IPS DF 6.9 (cell line): ENCODE results near the gene C1orf167.

Source experiments
- DNase-seq: peaks from one replicate; pipeline ENCODE4 v3.0.0-alpha.2; 2013; ENCODE audit warnings: low read depth, low spot score
- H3K27ac ChIP-seq: one replicate; pipeline ENCODE4 v1.5.1; 2013; ENCODE audit warnings: low read length, control low read depth
- H3K27me3 ChIP-seq: 2 replicates; pipeline ENCODE4 v1.6.1; 2013; ENCODE audit warnings: mild to moderate bottlenecking, low read length; ENCODE audit not compliant: control insufficient read depth, insufficient read depth
- H3K36me3 ChIP-seq: 2 replicates; pipeline ENCODE4 v1.6.1; 2013; ENCODE audit warnings: low read length; ENCODE audit not compliant: control insufficient read depth, insufficient read depth
- H3K4me1 ChIP-seq: 2 replicates; pipeline ENCODE4 v1.6.1; 2013; ENCODE audit warnings: low read length; ENCODE audit not compliant: control insufficient read depth, insufficient read depth
- H3K4me3 ChIP-seq: 2 replicates; pipeline ENCODE4 v1.5.1; 2013; ENCODE audit warnings: mild to moderate bottlenecking, low read length
- H3K9me3 ChIP-seq: 2 replicates; pipeline ENCODE4 v1.6.1; 2013; ENCODE audit warnings: low read length, inconsistent platforms; ENCODE audit not compliant: control insufficient read depth, insufficient read depth
- WGBS: extraction: QIAGEN DNeasy Blood & Tissue Kit; methylation state at CpG from one replicate; pipeline ENCODE4 v1.1.7; 2013; ENCODE audit warnings: mixed read lengths, missing lambda C conversion rate; ENCODE audit not compliant: insufficient read length, insufficient coverage; 5-methylcytosine and 5-hydroxymethylcytosine counted together

C1orf167 gene

DNA sequence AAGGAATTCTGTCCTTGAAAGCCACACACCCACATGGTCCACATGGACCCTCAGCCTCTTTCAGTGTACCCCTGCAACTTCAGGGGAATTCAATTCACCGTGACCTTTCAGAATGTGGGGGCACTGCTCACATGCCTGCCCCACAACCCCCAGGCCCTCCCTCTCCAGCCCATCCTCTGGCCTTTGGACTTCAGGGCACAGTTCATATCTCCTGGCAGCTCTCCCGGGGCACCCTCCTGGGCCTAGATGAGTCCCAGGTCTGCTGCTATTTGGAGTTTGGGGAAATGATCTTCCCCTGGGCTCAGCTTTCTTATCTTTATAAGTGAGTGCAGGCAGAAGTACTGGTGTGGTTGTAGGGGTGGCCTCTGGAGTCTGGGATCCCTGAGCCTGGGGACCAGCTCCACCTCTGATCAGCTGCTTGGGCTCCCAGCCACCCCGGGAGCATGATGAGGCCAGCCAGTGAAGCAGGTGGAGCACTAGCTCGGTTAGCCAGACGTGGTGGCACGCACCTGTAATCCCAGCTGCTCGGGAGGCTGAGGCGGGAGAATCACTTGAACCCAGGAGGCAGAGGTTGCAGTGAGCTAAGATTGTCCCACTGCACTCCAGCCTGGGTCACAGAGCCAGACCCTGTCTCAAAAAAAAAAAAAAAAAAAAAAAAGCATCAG is 15.8 kb downstream of the C1orf167 start:
- Histone ChIP-seq H3K9me3 (no peaks in the 10 kb centered on the region), H3K36me3 (no peaks in the 10 kb centered on the region), H3K27me3 (no peaks in the 10 kb centered on the region), H3K4me1 (no peaks in the 10 kb centered on the region), H3K27ac (no peak overlapping the region), H3K4me3 (no peak overlapping the region)
- DNase-seq = no peak
- no CpG with 5 or more reads among the region's 8 CpGs for WGBS

DNA sequence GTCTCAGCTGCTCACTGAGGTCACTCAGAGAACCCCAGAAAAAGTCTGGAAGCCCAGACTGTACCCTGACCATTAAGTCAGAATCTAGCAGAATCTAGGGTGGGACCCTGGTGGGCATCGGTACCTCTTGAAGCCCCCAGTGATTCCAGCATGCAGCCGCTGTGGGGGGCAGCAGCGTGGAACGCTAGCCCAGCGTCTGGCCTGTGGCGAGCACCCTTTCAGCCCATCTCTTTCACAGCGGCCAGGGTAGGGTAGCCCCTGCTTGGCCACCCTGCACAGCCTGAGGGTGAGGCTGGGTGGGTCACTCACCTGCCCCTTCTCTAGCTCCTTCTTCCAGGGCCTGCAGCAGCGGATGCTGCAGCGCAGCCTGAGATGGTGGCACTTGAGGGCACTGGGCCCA is 16.3 kb downstream of the C1orf167 start:
- Histone ChIP-seq H3K27me3 (no peaks in the 10 kb centered on the region), H3K36me3 (no peaks in the 10 kb centered on the region), H3K4me1 (no peaks in the 10 kb centered on the region), H3K27ac (no peak overlapping the region), H3K4me3 (no peak overlapping the region), H3K9me3 (no peaks in the 10 kb centered on the region)
- DNase-seq = no peak
- WGBS = no CpG with 5 or more reads among the region's 9 CpGs

DNA sequence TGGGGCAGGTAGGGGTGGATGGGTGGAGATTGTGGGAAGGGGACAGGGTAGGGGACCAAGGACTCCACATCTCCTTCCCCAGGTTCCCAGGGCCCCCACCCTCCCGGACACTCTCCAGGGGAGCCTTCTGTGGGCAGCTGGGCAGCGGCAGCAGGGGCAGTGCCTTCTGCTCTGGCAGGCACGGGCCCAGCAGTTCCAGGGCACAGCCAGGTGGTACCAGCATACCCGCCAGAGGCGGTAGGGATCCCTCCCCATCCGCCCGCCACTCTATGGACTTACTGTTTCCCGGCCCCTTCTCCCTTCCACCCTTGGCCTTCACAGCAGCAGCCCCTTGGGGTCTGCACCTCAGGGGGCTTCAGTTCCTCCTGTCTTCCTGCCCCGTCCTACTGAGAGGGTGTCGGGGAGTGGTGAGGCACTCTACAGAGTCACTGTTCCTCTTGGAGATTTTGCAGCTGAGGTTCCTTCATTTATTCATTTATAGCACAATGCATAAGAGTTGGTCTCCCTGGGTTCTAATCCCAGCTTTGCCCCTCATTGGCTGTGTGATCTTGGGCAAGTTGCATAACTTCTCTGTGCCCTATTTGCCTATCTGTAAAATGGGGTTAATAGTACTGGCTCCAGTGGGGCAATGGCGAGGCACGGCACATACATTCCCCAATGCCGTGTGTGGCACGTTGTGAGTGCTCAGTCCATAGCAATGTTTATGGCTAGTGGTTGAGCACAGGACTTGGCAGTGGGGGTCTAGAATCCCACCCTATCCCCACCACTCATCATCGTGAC is 17.0 kb downstream of the C1orf167 start:
- no peak for DNase-seq
- H3K27ac ChIP-seq = no peak overlapping the region
- H3K9me3 ChIP-seq = no peaks in the 10 kb centered on the region
- no peaks in the 10 kb centered on the region for H3K36me3 ChIP-seq
- H3K27me3 ChIP-seq = no peaks in the 10 kb centered on the region
- WGBS = no CpG with 5 or more reads among the region's 15 CpGs
- no peaks in the 10 kb centered on the region for H3K4me1 ChIP-seq
- no peak overlapping the region for H3K4me3 ChIP-seq

DNA sequence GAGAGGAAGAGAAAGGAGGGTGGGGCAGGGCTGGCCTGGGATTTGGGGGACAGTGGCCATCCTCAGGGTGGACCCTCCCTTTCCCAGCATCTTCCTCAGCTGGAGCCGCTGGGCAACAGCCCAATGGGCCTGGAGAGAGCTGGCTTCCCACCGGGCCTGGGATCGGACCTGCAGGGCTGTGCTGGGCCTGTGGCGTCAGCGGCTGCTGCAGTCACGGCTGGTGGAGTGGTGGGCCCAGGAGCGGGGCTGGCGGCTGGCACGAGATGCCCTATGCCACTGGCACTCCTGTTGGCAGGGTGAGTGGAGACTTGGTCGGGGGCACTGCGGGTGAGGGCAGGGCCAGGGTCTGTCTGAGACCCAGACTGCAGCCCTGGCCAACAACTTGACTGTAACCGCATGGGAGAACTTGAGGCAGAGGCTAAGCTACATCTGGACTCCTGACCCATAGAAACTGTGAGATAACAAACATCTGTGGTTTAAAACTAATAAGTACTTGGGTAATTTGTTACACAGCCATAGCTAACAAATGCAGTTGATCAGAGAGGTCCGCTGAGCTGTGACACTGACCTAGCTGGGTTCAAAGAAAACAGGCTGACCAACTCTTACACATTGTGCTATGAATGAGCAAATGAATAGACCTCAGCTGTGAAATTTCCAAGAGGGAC is 17.9 kb downstream of the C1orf167 start:
- Histone ChIP-seq H3K27me3 (no peaks in the 10 kb centered on the region), H3K4me3 (no peak overlapping the region), H3K36me3 (no peaks in the 10 kb centered on the region), H3K9me3 (no peaks in the 10 kb centered on the region), H3K4me1 (peaks cover 4% of the 10 kb centered on the region; the same call in 1 of the 2 replicates), H3K27ac (no peak overlapping the region)
- DNase-seq = no peak
- no CpG with 5 or more reads among the region's 13 CpGs for WGBS

DNA sequence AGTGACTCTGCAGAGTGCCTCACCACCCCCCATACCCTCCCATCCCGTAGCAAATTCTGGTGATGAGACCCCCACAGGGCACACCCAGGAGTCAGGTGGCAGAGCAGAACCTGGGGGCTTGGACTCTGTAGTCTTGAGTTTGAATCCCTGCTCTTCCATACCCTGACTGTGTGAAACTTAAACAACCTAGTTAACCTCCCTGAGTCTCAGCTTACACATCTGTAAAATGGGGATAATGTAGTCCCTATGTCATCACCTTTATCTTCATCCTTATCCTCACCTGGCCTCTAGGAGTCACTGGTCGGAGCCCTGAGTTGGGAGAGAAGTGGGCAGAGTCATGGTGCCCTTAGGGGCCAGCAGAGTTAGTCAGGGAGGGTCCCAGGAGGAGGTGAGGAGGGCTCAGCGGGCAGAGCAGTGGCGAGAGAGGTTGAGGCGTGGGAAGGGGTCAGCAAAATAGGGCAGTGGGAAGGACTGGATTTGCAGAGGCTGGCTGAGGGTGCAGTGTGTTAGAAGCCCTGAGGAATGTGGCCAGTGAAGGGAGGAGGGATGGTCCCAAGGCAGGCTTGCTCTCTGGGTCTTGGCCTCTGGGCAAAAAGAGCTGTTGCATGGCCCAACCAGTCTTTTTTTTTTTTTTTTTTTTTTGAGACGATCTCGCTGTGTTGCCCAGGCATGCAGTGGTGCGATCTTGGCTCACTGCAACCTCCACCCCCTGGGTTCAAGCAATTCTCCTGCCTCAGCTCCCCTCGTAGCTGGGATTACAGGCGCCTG is 18.6 kb downstream of the C1orf167 start:
- Histone ChIP-seq H3K4me1 (peaks cover 4% of the 10 kb centered on the region; the same call in 1 of the 2 replicates), H3K36me3 (no peaks in the 10 kb centered on the region), H3K9me3 (no peaks in the 10 kb centered on the region), H3K27me3 (no peaks in the 10 kb centered on the region), H3K27ac (no peak overlapping the region), H3K4me3 (no peak overlapping the region)
- DNase-seq = no peak
- no CpG with 5 or more reads among the region's 10 CpGs for WGBS

DNA sequence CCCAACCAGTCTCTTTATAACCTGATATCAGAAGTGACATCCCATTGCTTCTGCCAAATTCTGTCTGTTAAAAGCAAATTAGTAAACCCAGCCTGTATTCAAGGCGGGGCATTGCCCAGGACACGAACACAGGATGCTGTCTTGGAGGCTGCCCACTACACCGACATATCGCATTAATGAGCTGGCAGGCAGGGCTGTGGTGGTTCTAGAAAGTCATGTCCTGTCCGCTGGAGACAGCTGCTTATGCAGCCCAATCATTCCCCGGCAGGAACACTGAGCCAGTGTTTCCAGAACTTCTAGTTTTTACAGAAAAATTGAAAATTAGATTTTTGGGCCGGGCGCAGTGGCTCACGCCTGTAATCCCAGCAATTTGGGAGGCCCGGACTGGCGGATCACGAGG is 19.3 kb downstream of the C1orf167 start:
- Histone ChIP-seq H3K4me1 (peaks cover 4% of the 10 kb centered on the region; the same call in 1 of the 2 replicates), H3K9me3 (no peaks in the 10 kb centered on the region), H3K4me3 (no peak overlapping the region), H3K36me3 (no peaks in the 10 kb centered on the region), H3K27ac (no peak overlapping the region), H3K27me3 (no peaks in the 10 kb centered on the region)
- no peak for DNase-seq
- WGBS = no CpG with 5 or more reads among the region's 12 CpGs

DNA sequence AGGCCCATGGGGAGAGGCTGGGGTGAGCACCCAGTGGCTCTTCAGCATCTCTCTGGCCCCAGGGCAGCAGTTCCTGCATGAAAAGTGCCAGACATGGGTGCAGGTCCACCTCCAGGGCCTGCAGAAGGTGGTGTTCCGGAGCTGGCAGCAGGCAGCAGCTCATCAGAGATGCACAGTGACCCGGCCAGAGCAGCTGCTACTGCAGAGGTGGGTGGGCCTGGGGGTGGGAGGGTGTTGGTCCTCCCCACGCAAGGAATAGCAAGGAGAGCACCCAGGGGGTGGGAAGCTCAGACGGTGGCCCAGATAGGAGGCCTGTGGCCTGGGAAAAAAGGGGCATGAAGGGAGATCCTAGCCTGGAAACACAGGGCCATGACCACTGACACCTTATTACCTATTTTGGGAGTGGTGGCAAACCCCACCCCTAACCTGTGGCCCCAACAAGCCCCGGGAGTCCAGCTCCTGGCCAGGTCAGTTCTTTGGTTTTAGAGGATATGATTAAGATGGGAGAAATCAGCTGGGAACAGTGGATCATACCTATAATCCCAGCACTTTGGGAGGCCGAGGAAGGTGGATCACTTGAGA is 20.2 kb downstream of the C1orf167 start:
- Histone ChIP-seq H3K4me3 (no peak overlapping the region), H3K36me3 (no peaks in the 10 kb centered on the region), H3K27me3 (no peaks in the 10 kb centered on the region), H3K27ac (no peak overlapping the region), H3K9me3 (no peaks in the 10 kb centered on the region), H3K4me1 (peaks cover 5% of the 10 kb centered on the region)
- no peak for DNase-seq
- no CpG with 5 or more reads among the region's 6 CpGs for WGBS

DNA sequence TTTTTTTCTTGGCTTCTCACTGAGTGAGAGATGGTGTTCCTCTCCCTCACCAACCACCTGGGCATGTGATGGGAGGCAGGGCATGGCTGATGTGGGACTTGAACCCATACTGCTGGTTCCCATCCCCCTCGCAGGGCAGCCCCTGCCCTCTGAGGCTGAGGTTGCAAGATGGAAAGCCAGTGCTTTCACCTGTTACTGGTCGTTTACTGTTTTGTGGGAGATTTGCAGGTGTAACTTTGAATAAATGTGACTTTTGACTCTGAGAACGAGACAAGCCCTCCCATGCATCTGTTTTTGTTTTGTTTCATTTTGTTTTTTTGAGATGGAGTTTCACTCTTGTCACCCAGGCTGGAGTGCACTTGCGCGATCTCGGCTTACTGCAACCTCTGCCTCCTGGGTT is 21.6 kb downstream of the C1orf167 start:
- Histone ChIP-seq H3K27me3 (no peaks in the 10 kb centered on the region), H3K36me3 (no peaks in the 10 kb centered on the region; the same call in 1 of the 2 replicates), H3K4me1 (peaks cover 14% of the 10 kb centered on the region), H3K9me3 (no peaks in the 10 kb centered on the region), H3K4me3 (no peak overlapping the region), H3K27ac (no peak overlapping the region)
- no peak for DNase-seq
- WGBS = no CpG with 5 or more reads among the region's 6 CpGs

DNA sequence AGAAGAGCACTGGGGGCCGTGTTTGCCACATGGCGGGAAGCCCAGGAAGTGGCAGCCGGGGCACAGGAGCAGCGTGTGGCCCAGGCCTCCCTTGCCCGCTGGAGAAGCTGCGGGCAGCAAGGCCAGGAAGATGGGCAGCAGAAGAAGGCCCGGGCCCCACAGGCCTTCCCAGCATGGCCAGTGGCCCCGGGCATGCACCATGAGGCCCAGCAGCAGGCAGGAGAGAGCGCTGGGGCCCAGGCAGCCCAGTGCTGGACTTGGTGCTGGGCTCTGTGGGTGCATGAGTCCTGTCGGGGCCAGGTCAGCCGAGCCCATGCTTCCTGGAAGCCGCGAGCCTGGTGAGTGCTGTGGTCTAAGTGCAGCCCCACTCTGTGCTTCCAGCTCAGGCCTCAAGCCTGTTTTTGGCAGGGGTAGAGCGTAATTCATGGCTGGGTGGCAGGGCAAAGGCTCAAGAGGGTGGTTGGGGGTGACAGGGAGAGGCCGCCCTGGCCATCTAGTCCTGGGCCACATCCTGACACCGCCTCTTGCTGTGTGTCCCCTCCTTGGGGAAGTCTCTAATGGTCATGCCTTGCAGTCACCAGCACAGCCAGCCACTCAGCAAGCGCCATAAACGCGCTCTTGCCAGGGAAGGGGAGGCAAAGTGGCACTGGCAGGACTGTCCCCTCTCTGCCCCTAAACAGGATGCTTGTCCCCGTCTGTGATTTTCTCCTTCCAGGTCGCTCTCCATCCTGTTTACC is 22.4 kb downstream of the C1orf167 start:
- Histone ChIP-seq H3K27me3 (no peaks in the 10 kb centered on the region), H3K36me3 (no peaks in the 10 kb centered on the region; the same call in 1 of the 2 replicates), H3K4me1 (peaks cover 14% of the 10 kb centered on the region), H3K27ac (no peak overlapping the region), H3K9me3 (no peaks in the 10 kb centered on the region), H3K4me3 (no peak overlapping the region)
- no CpG with 5 or more reads among the region's 21 CpGs for WGBS
- no peak for DNase-seq
